Hepatic stellate cell (primary cell): Measurements from ENCODE around the gene ITPK1.
A peak's percentile ranks its signal among the peaks of the same experiment; 100 is the strongest.

Source experiments
- DNase-seq: peaks from one replicate; pipeline ENCODE4 v3.0.0; 2011; ENCODE audit warnings: low spot score

ITPK1 gene

GRCh38 chr14:93007225-93007997 is 108.3 kb downstream of the ITPK1 start:
- peak; percentile 89 for DNase-seq

GRCh38 chr14:93006567-93007051 is 109.1 kb downstream of the ITPK1 start:
- no peak for DNase-seq

- no peak for DNase-seq
Measured at GRCh38 chr14:93005838-93006237, 109.9 kb downstream of the ITPK1 start.

GRCh38 chr14:93005135-93005813 is 110.5 kb downstream of the ITPK1 start:
- no peak for DNase-seq

GRCh38 chr14:93004699-93005082 is 111.0 kb downstream of the ITPK1 start:
- no peak for DNase-seq

- DNase-seq: no peak
Measured at GRCh38 chr14:93003945-93004698, 111.6 kb downstream of the ITPK1 start.

- no peak for DNase-seq
Measured at GRCh38 chr14:93002851-93003298, 112.8 kb downstream of the ITPK1 start.

- DNase-seq: no peak
Measured at GRCh38 chr14:93002049-93002448, 113.7 kb downstream of the ITPK1 start.

GRCh38 chr14:92998946-92999345 is 116.8 kb downstream of the ITPK1 start:
- DNase-seq: no peak

- no peak for DNase-seq
Measured at GRCh38 chr14:92997343-92998061, 118.2 kb downstream of the ITPK1 start.

- DNase-seq: no peak
Measured at GRCh38 chr14:92995620-92996019, 120.1 kb downstream of the ITPK1 start.

GRCh38 chr14:92994942-92995341 is 120.8 kb downstream of the ITPK1 start:
- no peak for DNase-seq

GRCh38 chr14:92994131-92994676 is 121.5 kb downstream of the ITPK1 start:
- DNase-seq: no peak

- no peak for DNase-seq
Measured at GRCh38 chr14:92993302-92993701, 122.4 kb downstream of the ITPK1 start.

GRCh38 chr14:92991536-92991935 is 124.2 kb downstream of the ITPK1 start:
- DNase-seq: no peak

GRCh38 chr14:92990456-92991430 is 125.0 kb downstream of the ITPK1 start:
- no peak for DNase-seq

- DNase-seq: no peak
Measured at GRCh38 chr14:92988786-92989755, 126.7 kb downstream of the ITPK1 start.

- no peak for DNase-seq
Measured at GRCh38 chr14:92987713-92988510, 127.8 kb downstream of the ITPK1 start.
